Astrocyte (in vitro differentiated cells and primary cell): Measurements from ENCODE around the gene TM4SF20. TPM values are rescaled to one million over a fixed set of nuclear protein-coding genes. Genes with fewer than 3 reads are reported as not detected.

Source experiments
- DNase-seq: peaks from one replicate; pipeline ENCODE4 v3.0.0-alpha.2; 2010; ENCODE audit warnings: low read depth
- FAIRE-seq: peaks from 2 replicates; lab custom pipeline; 2011; peaks lifted over from hg19 to GRCh38; lab: Jason Lieb, UNC
- H2AFZ ChIP-seq: 2 replicates; pipeline ENCODE4 v1.6.0; 2012; ENCODE audit warnings: low read depth, low read length, inconsistent platforms
- H3K27ac ChIP-seq: 2 replicates; pipeline ENCODE4 v1.5.1; 2011; ENCODE audit warnings: low read depth, low read length, inconsistent platforms
- H3K27me3 ChIP-seq: 2 replicates; pipeline ENCODE4 v1.6.0; 2011; ENCODE audit warnings: low read length, inconsistent platforms; ENCODE audit not compliant: insufficient read depth
- H3K36me3 ChIP-seq: 2 replicates; pipeline ENCODE4 v1.5.1; 2011; ENCODE audit warnings: low read length, inconsistent platforms; ENCODE audit not compliant: insufficient read depth
- H3K4me1 ChIP-seq: 2 replicates; pipeline ENCODE4 v1.5.1; 2011; ENCODE audit warnings: low read length, inconsistent platforms; ENCODE audit not compliant: insufficient read depth
- H3K4me2 ChIP-seq: 2 replicates; pipeline ENCODE4 v1.6.0; 2012; ENCODE audit warnings: low read length, inconsistent platforms
- H3K4me3 ChIP-seq: 2 replicates; pipeline ENCODE4 v1.5.1; 2011; ENCODE audit warnings: low read depth, mild to moderate bottlenecking, low read length, inconsistent platforms; ENCODE audit not compliant: insufficient read depth
- H3K79me2 ChIP-seq: 2 replicates; pipeline ENCODE4 v1.6.0; 2012; ENCODE audit warnings: mild to moderate bottlenecking, low read length, inconsistent platforms; ENCODE audit not compliant: insufficient read depth
- H3K9ac ChIP-seq: 2 replicates; pipeline ENCODE4 v1.6.0; 2012; ENCODE audit warnings: mild to moderate bottlenecking, low read length, inconsistent platforms
- H3K9me3 ChIP-seq: 2 replicates; pipeline ENCODE4 v1.5.1; 2012; ENCODE audit warnings: low read depth, mild to moderate bottlenecking, low read length, inconsistent platforms; ENCODE audit not compliant: insufficient read depth
- H4K20me1 ChIP-seq: 2 replicates; pipeline ENCODE4 v1.6.0; 2012; ENCODE audit warnings: low read length, inconsistent platforms; ENCODE audit not compliant: insufficient read depth
- H3K27ac Mint-ChIP-seq: one replicate; pipeline ENCODE4 v1.8.0; 2021; ENCODE audit warnings: mild to moderate bottlenecking, mixed read lengths; ENCODE audit not compliant: unreplicated experiment
- H3K27me3 Mint-ChIP-seq: one replicate; pipeline ENCODE4 v1.8.0; 2021; ENCODE audit warnings: low read depth, mixed read lengths; ENCODE audit not compliant: unreplicated experiment
- H3K36me3 Mint-ChIP-seq: one replicate; pipeline ENCODE4 v1.8.0; 2021; ENCODE audit warnings: low read depth, mixed read lengths; ENCODE audit not compliant: unreplicated experiment
- H3K4me1 Mint-ChIP-seq: one replicate; pipeline ENCODE4 v1.8.0; 2021; ENCODE audit warnings: low read depth, mixed read lengths; ENCODE audit not compliant: unreplicated experiment
- H3K4me3 Mint-ChIP-seq: one replicate; pipeline ENCODE4 v1.8.0; 2021; ENCODE audit warnings: mild to moderate bottlenecking, moderate library complexity, mixed read lengths; ENCODE audit not compliant: unreplicated experiment
- H3K9me3 Mint-ChIP-seq: one replicate; pipeline ENCODE4 v1.8.0; 2021; ENCODE audit warnings: mild to moderate bottlenecking, mixed read lengths; ENCODE audit not compliant: unreplicated experiment
- EZH2 ChIP-seq: IDR thresholded peaks from 2 replicates; pipeline ENCODE4 v1.6.1; 2012; ENCODE audit warnings: mild to moderate bottlenecking, low read length, inconsistent platforms; ENCODE audit not compliant: insufficient read depth
- total RNA-seq: library from RNA; stranded (reverse); gene quantifications from 2 replicates; pipeline ENCODE4 v1.2.1, GENCODE V29; 2021
- TF ChIP-seq, protein P1 (sequence below): IDR thresholded peaks from 2 replicates; pipeline ENCODE4 v1.5.1; 2011; ENCODE audit warnings: low read depth, mild to moderate bottlenecking, inconsistent platforms, low read length, moderate library complexity; ENCODE audit not compliant: insufficient read depth

The TM4SF20 gene
- total RNA-seq, 1 donor from 2014 or later = not detected

DNA sequence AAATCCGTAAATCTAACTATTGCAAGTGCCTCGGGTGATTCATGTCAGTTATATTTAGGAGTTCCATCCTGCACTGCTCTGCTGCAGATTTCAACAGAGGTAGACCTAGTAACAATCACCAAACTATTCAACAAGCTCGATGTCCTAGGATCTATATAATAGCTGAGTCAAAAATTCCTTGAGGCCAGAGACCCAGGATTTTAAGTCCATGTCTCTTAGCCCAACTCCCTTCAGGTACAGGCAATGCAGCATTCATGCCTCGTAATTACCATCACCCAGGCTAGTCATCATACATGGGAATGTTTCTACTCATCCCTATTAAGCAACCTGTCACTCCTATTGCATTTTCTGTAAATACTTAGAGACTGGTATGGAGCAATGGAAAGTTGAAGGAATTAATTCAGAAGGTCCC lies 729 bp downstream of the TM4SF20 start:
- DNase-seq = no peak
- Histone ChIP-seq H3K4me2 (no peak overlapping the region), H3K4me3 (no peak overlapping the region), H3K27ac (no peak overlapping the region), H3K9ac (no peak overlapping the region), H3K4me1 (no peaks in the 10 kb centered on the region), H2AFZ (no peak overlapping the region), H3K9me3 (no peaks in the 10 kb centered on the region), H3K27me3 (no peaks in the 10 kb centered on the region), H4K20me1 (no peaks in the 10 kb centered on the region), H3K36me3 (no peaks in the 10 kb centered on the region), H3K79me2 (no peaks in the 10 kb centered on the region)
- Mint-ChIP-seq H3K36me3 (no peaks in the 10 kb centered on the region), H3K4me1 (peaks cover 4% of the 10 kb centered on the region), H3K27me3 (no peaks in the 10 kb centered on the region), H3K9me3 (no peaks in the 10 kb centered on the region), H3K4me3 (no peak overlapping the region), H3K27ac (no peak overlapping the region)
- TF ChIP-seq, protein P1, sequence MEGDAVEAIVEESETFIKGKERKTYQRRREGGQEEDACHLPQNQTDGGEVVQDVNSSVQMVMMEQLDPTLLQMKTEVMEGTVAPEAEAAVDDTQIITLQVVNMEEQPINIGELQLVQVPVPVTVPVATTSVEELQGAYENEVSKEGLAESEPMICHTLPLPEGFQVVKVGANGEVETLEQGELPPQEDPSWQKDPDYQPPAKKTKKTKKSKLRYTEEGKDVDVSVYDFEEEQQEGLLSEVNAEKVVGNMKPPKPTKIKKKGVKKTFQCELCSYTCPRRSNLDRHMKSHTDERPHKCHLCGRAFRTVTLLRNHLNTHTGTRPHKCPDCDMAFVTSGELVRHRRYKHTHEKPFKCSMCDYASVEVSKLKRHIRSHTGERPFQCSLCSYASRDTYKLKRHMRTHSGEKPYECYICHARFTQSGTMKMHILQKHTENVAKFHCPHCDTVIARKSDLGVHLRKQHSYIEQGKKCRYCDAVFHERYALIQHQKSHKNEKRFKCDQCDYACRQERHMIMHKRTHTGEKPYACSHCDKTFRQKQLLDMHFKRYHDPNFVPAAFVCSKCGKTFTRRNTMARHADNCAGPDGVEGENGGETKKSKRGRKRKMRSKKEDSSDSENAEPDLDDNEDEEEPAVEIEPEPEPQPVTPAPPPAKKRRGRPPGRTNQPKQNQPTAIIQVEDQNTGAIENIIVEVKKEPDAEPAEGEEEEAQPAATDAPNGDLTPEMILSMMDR = no peak
- TF ChIP-seq EZH2 = no peak
- FAIRE-seq = no peak

DNA sequence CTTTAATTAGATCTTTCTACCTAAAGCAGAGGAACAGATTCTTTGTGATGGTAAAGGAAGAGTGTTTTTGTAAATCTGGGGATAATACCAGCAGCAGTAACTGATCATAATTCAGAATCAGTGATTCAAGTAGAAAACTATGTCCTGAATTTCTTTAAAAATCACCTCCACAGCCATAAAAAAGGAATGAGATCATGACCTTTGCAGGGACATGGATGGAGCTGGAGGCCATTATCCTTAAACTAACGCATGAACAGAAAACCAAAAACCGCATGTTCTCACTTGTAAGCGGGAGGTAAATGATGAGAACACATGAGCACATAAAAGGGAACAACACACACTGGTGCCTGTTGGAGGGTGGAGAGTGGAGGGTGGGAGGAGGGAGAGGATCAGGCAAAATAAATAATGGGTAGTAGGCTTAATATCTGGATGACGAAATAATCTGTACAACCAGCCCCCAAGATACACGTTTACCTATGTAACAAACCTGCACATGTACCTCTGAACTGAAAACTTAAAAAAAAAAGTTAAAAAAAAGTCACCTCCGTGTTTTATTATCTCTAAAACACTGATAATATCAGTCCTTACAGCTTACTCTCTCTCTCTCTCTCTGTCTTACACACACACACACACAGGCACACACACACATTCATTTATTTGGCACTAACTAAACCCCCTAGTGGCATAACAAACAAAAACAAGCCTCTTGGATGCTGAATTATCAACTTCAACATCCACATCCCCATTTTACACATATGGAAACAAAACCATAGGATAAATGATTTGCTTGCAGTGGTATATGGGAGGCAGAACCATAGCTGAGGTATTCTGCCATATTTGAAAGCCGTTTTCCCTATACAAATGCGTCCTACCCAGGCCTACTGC lies 1.4 kb downstream of the TM4SF20 start:
- H3K9ac ChIP-seq = no peak overlapping the region
- H3K27me3 ChIP-seq = no peaks in the 10 kb centered on the region
- Mint-ChIP-seq H3K36me3 (no peaks in the 10 kb centered on the region), H3K4me1 (peaks cover 4% of the 10 kb centered on the region), H3K27ac (no peak overlapping the region), H3K4me3 (no peak overlapping the region), H3K27me3 (no peaks in the 10 kb centered on the region), H3K9me3 (no peaks in the 10 kb centered on the region)
- H3K27ac ChIP-seq = no peak overlapping the region
- H2AFZ ChIP-seq = no peak overlapping the region
- no peaks in the 10 kb centered on the region for H3K36me3 ChIP-seq
- no peaks in the 10 kb centered on the region for H3K9me3 ChIP-seq
- no peak for DNase-seq
- no peaks in the 10 kb centered on the region for H4K20me1 ChIP-seq
- no peak overlapping the region for H3K4me3 ChIP-seq
- TF ChIP-seq, protein P1 = no peak
- TF ChIP-seq EZH2 = no peak
- no peaks in the 10 kb centered on the region for H3K79me2 ChIP-seq
- H3K4me1 ChIP-seq = no peaks in the 10 kb centered on the region
- H3K4me2 ChIP-seq = no peak overlapping the region
- no peak for FAIRE-seq
